K562 (cell line): Measurements from ENCODE around the gene SAMD14. TPM values are rescaled to one million over a fixed set of nuclear protein-coding genes. Genes with fewer than 3 reads are reported as not detected.

Source experiments
- CHD7 ChIP-seq: fragments of 200-600 bp; sonication (generic); IDR thresholded peaks from one replicate; pipeline ENCODE4 v1.6.1; 2012; ENCODE audit warnings: mild to moderate bottlenecking, low read depth, low read length, inconsistent platforms
- GABPA ChIP-seq: fragments of 200-800 bp; sonication (Bioruptor generic); conservative IDR thresholded peaks from 2 replicates; pipeline ENCODE4 v1.6.1; 2016; ENCODE audit warnings: low read depth, missing genetic modification characterization, missing compliant biosample characterization
- HNRNPUL1 ChIP-seq: fragments of 200-400 bp; formaldehyde crosslinking; IDR thresholded peaks from 2 replicates; pipeline ENCODE4 v1.6.1; 2017; ENCODE audit warnings: low read length
- IRF2 ChIP-seq: sonication (generic); formaldehyde crosslinking; IDR thresholded peaks from 2 replicates; pipeline ENCODE4 v1.8.1; 2022; ENCODE audit warnings: mild to moderate bottlenecking, missing genetic modification reagents
- MYBL2 ChIP-seq, 2 experiments: fragments of 450-650 bp in 1 of 2; sonication (generic) in 1 of 2; formaldehyde crosslinking in 1 of 2; IDR thresholded peaks; 2 replicates each; pipeline versions ENCODE4 v1.6.1 to v1.8.1; 2017 to 2022; ENCODE audit warnings: borderline replicate concordance in 1 of 2, inconsistent platforms in 1 of 2, low read depth in 1 of 2, mild to moderate bottlenecking in 1 of 2, missing genetic modification reagents in 1 of 2, moderate library complexity in 1 of 2
- SRSF7 ChIP-seq: fragments of 200-400 bp; formaldehyde crosslinking; optimal IDR thresholded peaks from 2 replicates; pipeline ENCODE3; 2017; ENCODE audit warnings: mild to moderate bottlenecking, low read depth, low read length
- TFE3 ChIP-seq: fragments of 450-650 bp; formaldehyde crosslinking; IDR thresholded peaks from 2 replicates; pipeline ENCODE4 v1.4.0; 2020; ENCODE audit warnings: mild to moderate bottlenecking, mixed read lengths
- TSC22D4 ChIP-seq: fragments of 450-650 bp; IDR thresholded peaks from 2 replicates; pipeline ENCODE4 v1.6.1; 2016; ENCODE audit warnings: missing genetic modification characterization, missing biosample characterization, control low read depth
- VEZF1 ChIP-seq: fragments of 200-800 bp; sonication (Bioruptor generic); IDR thresholded peaks from 2 replicates; pipeline ENCODE4 v1.6.1; 2017; ENCODE audit warnings: missing genetic modification characterization, missing compliant biosample characterization
- ZNF79 ChIP-seq: fragments of 250-450 bp; sonication (Bioruptor Pico); IDR thresholded peaks from 2 replicates; pipeline ENCODE4 v1.4.0; 2020; ENCODE audit warnings: low read depth, mild to moderate bottlenecking, moderate library complexity
- polyA plus RNA-seq, 8 experiments: library from polyadenylated mRNA; depleted of rRNA in 4 of 8; stranded (reverse) in 5 of 8; unstranded in 3 of 8; fragments of >200 nt; fragmentation: Nextera tagmentation in 2 of 8; fragmentation: Illumina TruSeq in 1 of 8; extraction: Ambion mirVana in 2 of 8; extraction: Trizol in 1 of 8; gene quantifications; 2 replicates each; pipeline versions ENCODE4 v1.2.1 to v1.2.3, GENCODE V29; 2011 to 2014; ENCODE audit warnings: inconsistent platforms in 1 of 8, missing spikeins in 1 of 8
- total RNA-seq, 7 experiments: library from RNA; depleted of rRNA in 6 of 7; stranded (reverse); fragments of >200 nt in 6 of 7; fragmentation: Illumina TruSeq in 2 of 7; extraction: Trizol in 2 of 7; gene quantifications; 2 replicates each; pipeline versions ENCODE4 v1.2.1 to v1.2.3, GENCODE V29; 2011 to 2021; ENCODE audit warnings: low replicate concordance in 1 of 7

The SAMD14 gene
- total and polyA plus RNA-seq, 9 of the 15 experiments (the other 6 are each of a cell fraction or from before 2014, with no cell fraction given), result 0.04 to 0.07 TPM; not detected in 7

GRCh38 chr17:50127697-50128361, 2.1 kb downstream of the SAMD14 start (continued):
- TF ChIP-seq CHD7, result no peak
- TF ChIP-seq HNRNPUL1, result no peak
- TF ChIP-seq MYBL2 (IDR thresholded peaks at IDR 0.05; ENCODE audit: low read depth), result no peak
- no peak for TF ChIP-seq MYBL2 (CRISPR knock-in tag; IDR thresholded peaks at IDR 0.05; ENCODE audit: borderline replicate concordance)
- TF ChIP-seq ZNF79 (CRISPR knock-in tag), result no peak
- TF ChIP-seq VEZF1, result peak; percentile 40
- no peak for TF ChIP-seq GABPA (tag)
- no peak for TF ChIP-seq TSC22D4
- TF ChIP-seq IRF2 (CRISPR knock-in tag), result no peak
- no peak for TF ChIP-seq SRSF7
- TF ChIP-seq TFE3 (CRISPR knock-in tag), result no peak
